Measurements from ENCODE around the gene PALM.

GRCh38 chr19:742540-743075 lies 33.9 kb downstream of the PALM start:
- TF ChIP-seq CTCF (IDR thresholded peaks at IDR 0.05; ENCODE audit: low read length), result no peak
- no peak for TF ChIP-seq EZH2phosphoT487 (IDR thresholded peaks at IDR 0.05; ENCODE audit: low read length)
